Mammary epithelial cell (primary cell): ENCODE measurements around the gene SHROOM4.

Source experiments
- CTCF ChIP-seq, 2 donors: IDR thresholded peaks in 1 of 2; conservative IDR thresholded peaks in 1 of 2; 2 replicates each; pipeline ENCODE4 v1.5.1; 2011 to 2012; ENCODE audit warnings: inconsistent platforms in 2 of 2, low read length in 2 of 2, mild to moderate bottlenecking in 2 of 2, control low read depth in 1 of 2, low read depth in 1 of 2; ENCODE audit not compliant: insufficient read depth in 1 of 2; ENCODE audit errors: extremely low read depth in 1 of 2
- EZH2 ChIP-seq: IDR thresholded peaks from 2 replicates; pipeline ENCODE4 v1.6.1; 2012; ENCODE audit warnings: low read length, inconsistent platforms, borderline replicate concordance

GRCh38 chrX:50594788-50595187, 219.2 kb downstream of the SHROOM4 start:
- TF ChIP-seq CTCF (conservative IDR thresholded peaks at IDR 0.05 in 1 of 2, IDR thresholded peaks at IDR 0.05 in 1 of 2; ENCODE audit: extremely low read depth in 1 of 2, insufficient read depth in 1 of 2, low read depth in 1 of 2, low read length in 2 of 2) (no peak), EZH2 (no peak)
